Sigmoid colon (tissue), 4 donors: ENCODE measurements around the gene SEMA6B.

Source experiments
- EP300 ChIP-seq, 4 donors: sonication (generic); formaldehyde crosslinking; IDR thresholded peaks; one replicate each; pipeline ENCODE4 v1.6.1; 2017; ENCODE audit warnings: antibody characterized with exemption in 4 of 4
- POLR2A ChIP-seq, 2 donors: fragments of 450-650 bp; IDR thresholded peaks; one replicate each; pipeline ENCODE4 v1.6.1; 2016; ENCODE audit warnings: antibody characterized with exemption in 2 of 2, mild to moderate bottlenecking in 2 of 2, moderate library complexity in 2 of 2
- POLR2AphosphoS5 ChIP-seq, 4 donors: sonication (generic); formaldehyde crosslinking; IDR thresholded peaks; one replicate each; pipeline ENCODE4 v1.6.1; 2017; ENCODE audit warnings: antibody characterized with exemption in 4 of 4
- TF ChIP-seq, protein P1 (sequence below), 4 experiments: fragments of 450-650 bp in 3 of 4; fragments of 200-600 bp in 1 of 4; IDR thresholded peaks; one replicate each; pipeline ENCODE4 v1.5.1; 2016 to 2019; ENCODE audit warnings: antibody characterized with exemption in 4 of 4, mild to moderate bottlenecking in 3 of 4, moderate library complexity in 2 of 4

DNA sequence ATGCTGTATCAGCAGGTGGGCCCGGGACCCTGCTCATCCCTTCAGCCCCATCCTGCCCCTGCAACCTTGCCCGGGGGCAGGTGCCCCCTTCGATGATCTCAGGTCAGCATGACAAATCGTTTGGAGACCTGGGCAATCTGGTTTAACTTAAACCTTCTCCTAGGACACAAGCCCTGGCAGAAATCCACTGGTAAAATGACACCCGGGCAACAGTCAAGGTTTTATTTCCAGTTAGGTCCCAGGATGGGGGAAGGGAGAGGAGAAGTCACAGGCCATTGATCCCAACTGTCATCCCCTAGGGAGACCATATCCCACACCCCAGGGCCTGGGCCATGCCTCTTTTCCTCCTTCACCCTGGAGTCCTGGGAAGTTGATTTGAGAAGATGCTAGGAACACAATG, 22.7 kb downstream of the SEMA6B start:
- TF ChIP-seq POLR2A (IDR thresholded peaks at IDR 0.05), result no peak
- TF ChIP-seq, protein P1, sequence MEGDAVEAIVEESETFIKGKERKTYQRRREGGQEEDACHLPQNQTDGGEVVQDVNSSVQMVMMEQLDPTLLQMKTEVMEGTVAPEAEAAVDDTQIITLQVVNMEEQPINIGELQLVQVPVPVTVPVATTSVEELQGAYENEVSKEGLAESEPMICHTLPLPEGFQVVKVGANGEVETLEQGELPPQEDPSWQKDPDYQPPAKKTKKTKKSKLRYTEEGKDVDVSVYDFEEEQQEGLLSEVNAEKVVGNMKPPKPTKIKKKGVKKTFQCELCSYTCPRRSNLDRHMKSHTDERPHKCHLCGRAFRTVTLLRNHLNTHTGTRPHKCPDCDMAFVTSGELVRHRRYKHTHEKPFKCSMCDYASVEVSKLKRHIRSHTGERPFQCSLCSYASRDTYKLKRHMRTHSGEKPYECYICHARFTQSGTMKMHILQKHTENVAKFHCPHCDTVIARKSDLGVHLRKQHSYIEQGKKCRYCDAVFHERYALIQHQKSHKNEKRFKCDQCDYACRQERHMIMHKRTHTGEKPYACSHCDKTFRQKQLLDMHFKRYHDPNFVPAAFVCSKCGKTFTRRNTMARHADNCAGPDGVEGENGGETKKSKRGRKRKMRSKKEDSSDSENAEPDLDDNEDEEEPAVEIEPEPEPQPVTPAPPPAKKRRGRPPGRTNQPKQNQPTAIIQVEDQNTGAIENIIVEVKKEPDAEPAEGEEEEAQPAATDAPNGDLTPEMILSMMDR (IDR thresholded peaks at IDR 0.05), result no peak
- TF ChIP-seq POLR2AphosphoS5 (IDR thresholded peaks at IDR 0.05), result no peak
- no peak for TF ChIP-seq EP300 (IDR thresholded peaks at IDR 0.05)
